HG03064 (cell line): Measurements from ENCODE around the gene LRP11.
"Not testable (repeated sequence)": the region's sequence is repeated elsewhere in the genome, so short reads cannot be mapped to it uniquely, and the experiment has no call there.

Source experiments
- ATAC-seq: cut with Tn5 transposase; IDR thresholded peaks from one replicate; pipeline ENCODE4 v1.9.1; 2021; ENCODE audit warnings: low read depth; ENCODE audit not compliant: unreplicated experiment

Gene LRP11

GRCh38 chr6:149898966-149899365, 34.8 kb upstream of the LRP11 start:
- no peak for ATAC-seq

- ATAC-seq, result no peak
These were observed 33.9 kb upstream of the LRP11 start, which contains the start of gene RAET1E for GRCh38 chr6:149897855-149898744. Gene RAET1E (minus strand): TSS chr6:149898113. CDS start chr6:149890901, 7,212 bp downstream.

DNA sequence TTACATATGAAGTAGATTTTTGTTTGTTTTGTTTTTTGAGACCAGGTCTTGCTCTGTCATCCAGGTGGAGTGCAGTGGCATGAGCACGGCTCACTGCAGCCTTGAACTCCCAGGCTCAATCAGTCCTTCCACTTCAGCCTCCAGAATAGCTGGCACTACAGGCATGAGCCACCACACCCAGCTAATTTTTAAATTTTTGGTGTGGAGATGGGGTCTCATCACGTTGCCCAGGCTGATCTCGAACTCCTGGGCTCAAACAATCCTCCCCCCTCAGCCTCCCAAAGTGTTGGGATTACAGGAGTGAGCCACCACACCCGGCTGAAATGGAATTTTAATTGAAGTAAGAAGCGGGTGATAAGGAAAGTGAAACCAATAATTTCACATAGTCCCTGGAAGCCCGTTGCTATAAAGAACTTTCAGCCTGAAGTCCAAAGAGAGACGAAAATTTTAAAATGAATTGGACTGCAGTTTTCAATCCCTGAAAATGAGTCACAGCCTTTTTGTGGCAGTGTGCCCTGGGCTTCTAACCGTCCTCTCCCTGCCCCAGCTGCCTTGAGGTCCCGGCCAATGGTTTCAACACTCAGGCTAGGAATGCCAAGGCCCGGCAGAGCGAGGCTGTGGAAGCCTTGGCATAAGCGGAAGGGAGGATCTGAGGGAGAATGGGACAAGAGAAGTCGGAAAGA, 33.0 kb upstream of the LRP11 start:
- ATAC-seq, result no peak

GRCh38 chr6:149896491-149896890, 32.3 kb upstream of the LRP11 start:
- no peak for ATAC-seq

GRCh38 chr6:149895833-149896271, 31.7 kb upstream of the LRP11 start:
- ATAC-seq, result no peak

- ATAC-seq, result no peak
These were observed 31.0 kb upstream of the LRP11 start for GRCh38 chr6:149895048-149895590.

DNA sequence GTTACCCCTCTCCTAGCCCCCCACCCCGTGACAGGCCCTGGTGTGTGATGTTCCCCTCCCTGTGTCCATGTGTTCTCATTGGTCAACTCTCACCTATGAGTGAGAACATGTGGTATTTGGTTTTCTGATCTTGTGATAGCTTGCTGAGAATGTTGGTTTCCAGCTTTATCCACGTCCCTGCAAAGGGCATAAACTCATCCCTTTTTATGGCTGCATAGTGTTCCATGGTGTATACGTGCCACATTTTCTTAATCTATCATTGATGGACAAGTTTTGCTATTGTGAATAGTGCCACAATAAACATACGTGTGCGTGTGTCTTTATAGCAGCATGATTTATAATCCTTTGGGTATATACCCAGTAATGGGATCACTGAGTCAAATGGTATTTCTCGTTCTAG, 27.7 kb upstream of the LRP11 start:
- not testable (repeated sequence) for ATAC-seq

GRCh38 chr6:149891259-149891658, 27.1 kb upstream of the LRP11 start:
- ATAC-seq, result no peak

DNA sequence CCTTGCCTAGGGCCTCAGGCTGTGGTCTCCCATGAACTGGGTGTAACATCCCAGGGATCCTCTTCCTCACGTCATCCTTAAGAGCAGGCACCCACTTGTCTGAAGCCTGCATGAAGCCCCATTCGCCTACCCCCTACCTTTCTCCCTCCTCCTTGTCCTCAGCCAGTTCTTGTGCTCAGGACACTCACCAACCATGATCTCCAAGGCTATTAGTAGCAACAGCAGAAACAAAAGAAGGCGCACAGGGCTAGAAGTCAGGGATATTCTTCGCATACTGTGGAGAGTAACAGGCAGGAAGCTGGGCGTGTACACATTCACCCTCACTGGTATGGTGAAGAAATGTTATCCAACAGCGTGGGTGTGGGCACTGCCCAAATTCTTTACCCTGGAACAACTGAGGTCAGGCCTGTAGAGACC, 26.5 kb upstream of the LRP11 start:
- ATAC-seq, result no peak

DNA sequence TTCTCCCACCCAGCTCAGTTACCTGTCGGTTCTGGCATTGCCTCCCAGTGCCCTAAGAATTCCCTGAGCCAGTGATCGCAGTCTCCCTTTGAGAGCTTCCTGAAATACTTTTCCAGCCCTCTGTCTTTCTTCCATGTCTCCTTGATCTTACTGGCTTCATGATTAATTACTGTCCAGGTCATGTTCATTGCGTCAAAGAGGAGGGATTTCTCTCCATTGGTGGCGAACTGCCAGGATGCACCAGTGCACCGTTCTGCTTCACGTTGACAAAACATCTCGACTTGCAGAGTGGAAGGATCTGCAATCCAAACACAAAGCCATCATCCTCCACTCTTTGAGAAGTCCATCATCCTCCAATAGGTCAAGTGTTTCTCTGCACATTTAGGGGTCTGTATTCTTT, 25.2 kb upstream of the LRP11 start:
- ATAC-seq, result no peak

DNA sequence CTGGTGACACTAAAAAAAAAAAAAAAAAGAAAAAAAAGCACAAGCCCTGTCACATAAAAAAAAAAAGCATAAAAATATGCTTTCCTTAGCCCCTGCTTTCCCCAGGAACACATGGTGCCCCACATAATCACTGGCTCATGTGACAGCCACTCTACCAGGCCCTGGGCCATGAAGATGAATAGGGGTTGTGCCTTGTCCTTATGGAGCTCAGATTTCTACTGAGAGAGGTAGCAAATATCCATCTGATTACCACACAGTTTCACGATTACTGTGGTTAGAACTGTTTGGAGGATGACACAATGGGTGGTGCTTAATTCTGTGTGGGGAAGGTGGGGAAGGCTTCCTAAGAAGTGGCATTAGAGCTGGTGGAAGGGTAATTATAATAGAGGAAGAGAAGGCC, 24.5 kb upstream of the LRP11 start:
- ATAC-seq, result no peak

GRCh38 chr6:149888093-149888492, 23.9 kb upstream of the LRP11 start:
- ATAC-seq, result no peak

- ATAC-seq, result no peak
These were observed 23.2 kb upstream of the LRP11 start for GRCh38 chr6:149887343-149887742.

DNA sequence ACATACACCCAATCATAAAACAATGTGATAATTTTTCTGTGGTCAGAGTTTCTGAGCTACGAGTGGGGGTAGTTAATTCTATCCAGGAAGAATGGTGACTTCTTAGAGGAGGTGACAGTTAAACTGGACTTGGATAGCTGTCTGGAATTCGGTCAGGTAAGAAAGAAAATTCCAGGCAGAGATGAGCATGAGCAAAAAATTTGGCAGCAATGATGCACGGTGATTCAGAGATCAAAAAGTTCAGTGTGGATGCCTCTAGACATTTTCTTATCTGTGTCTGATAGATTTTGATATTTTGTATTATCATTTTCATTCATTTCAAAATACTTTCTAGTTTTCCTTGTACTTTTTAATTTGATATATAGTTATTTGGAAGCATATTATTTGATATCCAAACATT, 21.7 kb upstream of the LRP11 start:
- ATAC-seq, result no peak

GRCh38 chr6:149884617-149885016, 20.5 kb upstream of the LRP11 start:
- no peak for ATAC-seq

DNA sequence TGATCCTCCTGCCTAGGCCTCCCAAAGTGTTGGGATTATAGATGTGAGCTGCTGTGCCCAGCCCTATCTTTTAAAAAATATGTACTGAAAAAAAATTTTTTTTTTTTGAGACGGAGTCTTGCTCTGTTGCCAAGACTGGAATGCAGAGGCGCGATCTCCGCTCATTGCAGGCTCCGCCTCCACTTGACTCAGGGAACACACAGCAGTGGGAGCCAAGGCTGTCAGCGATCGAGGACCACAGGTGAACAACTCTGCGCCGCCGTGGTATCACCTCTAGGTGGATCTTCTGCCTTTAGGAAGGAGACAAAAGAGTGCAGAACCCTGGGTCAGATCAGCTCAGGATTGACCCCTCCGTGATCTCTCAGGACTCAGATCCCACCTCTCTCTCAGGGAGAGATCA, 20.1 kb upstream of the LRP11 start:
- ATAC-seq, result no peak

DNA sequence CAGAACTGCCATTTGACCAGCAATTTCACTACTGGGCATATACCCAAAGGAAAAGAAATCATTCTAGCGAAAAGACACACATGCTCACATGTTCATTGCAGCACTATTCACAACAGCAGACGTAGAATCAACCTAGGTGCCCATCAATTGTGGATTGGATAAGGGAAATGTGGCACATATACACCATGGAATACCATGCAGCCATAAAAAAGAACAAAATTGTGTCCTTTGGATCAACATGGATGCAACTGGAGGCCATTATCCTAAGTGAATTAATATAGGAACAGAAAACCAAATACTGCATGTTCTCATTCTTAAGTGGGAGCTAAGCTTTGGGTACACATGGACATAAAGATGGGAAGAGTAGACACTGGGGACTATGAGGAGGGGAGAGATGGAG, 17.7 kb upstream of the LRP11 start:
- ATAC-seq, result no peak

GRCh38 chr6:149881066-149881766, 17.1 kb upstream of the LRP11 start:
- ATAC-seq, result no peak

DNA sequence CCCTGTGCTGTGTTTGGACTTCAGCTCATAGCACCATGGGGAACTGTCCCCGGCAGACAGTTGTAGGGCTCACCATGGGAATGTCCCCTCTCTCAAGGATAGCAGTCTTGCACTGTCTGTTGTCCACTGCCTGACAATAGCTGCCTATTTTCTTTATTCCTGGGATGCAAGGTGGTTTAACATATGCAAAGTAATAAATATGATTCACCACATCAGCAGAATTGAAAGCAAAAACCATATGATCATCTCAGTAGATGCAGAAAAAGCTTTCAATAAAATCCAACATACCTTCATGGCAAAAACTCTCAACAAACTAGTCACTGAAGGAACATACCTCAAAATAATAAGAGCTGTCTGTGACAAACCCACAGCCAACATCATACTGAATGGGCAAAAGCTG, 13.5 kb upstream of the LRP11 start:
- ATAC-seq, result no peak

DNA sequence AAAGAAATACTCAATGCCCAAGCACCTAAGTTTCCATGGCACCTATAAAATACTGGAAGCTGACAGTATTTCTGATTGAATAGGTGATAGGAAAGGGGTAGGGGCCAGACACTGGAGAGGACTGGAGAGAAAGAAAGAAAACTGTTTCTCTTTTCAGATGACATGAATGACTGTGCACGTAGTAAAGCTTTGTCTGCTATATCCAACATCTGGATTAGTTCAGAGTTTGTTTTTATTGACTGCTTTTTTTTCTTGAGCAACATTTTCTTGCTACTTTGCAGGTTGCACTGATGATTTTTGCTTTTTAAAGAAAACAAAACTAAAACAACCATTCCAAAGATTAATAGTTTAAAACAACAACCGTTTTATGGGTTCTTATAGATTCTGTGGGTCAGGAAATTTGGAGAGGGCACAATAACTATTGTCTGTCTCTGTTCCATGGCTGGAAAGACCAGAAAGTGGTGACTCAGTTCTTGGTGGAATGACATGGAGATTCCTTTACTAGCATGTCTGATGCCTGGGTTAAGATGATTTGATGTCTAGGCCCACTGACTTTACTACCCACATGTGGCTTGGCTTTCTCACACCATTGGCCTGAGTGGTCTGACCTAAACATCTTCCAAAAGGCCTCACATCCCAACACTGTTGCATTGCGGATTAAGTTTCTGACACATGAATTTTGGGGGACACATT, 12.2 kb upstream of the LRP11 start:
- no peak for ATAC-seq
